H4 (cell line): ENCODE measurements around the gene RASA2. TPM values are rescaled to one million over a fixed set of nuclear protein-coding genes. Genes with fewer than 3 reads are reported as not detected.
"Not testable (repeated sequence)": the region's sequence is repeated elsewhere in the genome, so short reads cannot be mapped to it uniquely, and the experiment has no call there.

Source experiments
- DNase-seq: peaks from one replicate; pipeline ENCODE4 v3.0.0-alpha.2; 2015; ENCODE audit warnings: low spot score
- total RNA-seq: library from RNA; depleted of rRNA; stranded (reverse); fragments of >200 nt; shearing (Covaris generic); gene quantifications from 2 replicates; pipeline ENCODE4 v1.2.3, GENCODE V29; 2014

RASA2 gene
- total RNA-seq, 1 experiment from 2014 or later = 8.1 TPM

GRCh38 chr3:141498598-141499223 lies 11.9 kb downstream of the RASA2 start:
- DNase-seq = peak; percentile 75

GRCh38 chr3:141499284-141499683 lies 12.5 kb downstream of the RASA2 start:
- DNase-seq = no peak

DNA sequence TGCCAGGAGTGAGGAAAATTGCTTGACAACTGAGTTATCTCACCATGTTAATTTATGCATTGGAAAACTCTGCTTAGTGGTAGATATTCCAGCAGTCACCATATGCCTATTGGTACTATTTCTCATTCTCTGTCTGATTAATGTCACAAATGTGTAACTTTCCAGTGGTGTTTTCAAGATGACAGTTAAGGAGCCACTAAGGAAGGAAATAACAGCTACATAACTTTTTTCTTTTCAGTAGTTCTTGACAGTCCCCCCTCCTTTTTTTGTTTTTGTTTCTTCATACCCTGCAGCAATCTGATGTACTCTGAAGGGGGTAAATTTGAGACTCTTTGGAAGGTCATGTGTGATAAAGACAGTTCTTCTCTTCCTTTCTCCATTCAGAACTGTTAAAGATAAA lies 13.1 kb downstream of the RASA2 start:
- no peak for DNase-seq

DNA sequence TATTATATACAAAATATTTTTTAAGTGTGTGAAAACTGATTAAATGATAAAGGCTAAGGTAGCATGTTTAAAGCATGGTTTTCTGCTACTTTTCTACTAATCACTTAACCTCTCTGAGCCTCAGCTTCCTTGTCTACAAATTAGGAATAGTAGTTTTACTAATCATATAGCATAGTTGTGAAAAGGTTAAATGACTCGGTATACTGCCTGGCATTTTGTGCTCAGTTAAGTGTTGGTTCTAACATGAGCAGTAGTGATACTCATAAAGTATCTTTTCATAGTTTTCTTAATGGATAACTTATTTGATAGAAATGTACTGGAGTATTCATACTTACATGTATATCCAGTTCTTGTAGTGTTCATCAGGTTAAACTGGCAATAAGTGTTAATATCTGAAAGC lies 13.6 kb downstream of the RASA2 start:
- no peak for DNase-seq

GRCh38 chr3:141505166-141505565 lies 18.3 kb downstream of the RASA2 start:
- DNase-seq = no peak

GRCh38 chr3:141506071-141506470 lies 19.2 kb downstream of the RASA2 start:
- no peak for DNase-seq

- DNase-seq = no peak
Observed at GRCh38 chr3:141507392-141508066, 20.7 kb downstream of the RASA2 start.

DNA sequence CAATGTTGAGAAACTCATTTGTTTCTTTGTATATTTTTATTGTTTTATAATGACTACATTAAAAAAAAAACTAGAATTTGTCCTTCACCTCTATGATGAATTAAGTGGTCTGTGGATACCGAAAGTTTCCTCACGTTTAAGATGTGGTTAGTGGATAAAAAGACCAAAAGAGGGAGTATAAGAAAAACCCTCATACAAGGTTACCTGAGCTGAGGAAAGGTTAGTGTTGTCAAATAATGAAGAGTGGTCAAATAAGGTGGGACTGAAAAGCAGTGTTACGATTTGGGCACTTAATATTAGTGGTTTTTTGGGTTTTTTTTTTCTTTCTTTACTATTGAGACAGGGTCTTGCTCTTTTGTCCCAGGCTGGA lies 21.2 kb downstream of the RASA2 start:
- no peak for DNase-seq

DNA sequence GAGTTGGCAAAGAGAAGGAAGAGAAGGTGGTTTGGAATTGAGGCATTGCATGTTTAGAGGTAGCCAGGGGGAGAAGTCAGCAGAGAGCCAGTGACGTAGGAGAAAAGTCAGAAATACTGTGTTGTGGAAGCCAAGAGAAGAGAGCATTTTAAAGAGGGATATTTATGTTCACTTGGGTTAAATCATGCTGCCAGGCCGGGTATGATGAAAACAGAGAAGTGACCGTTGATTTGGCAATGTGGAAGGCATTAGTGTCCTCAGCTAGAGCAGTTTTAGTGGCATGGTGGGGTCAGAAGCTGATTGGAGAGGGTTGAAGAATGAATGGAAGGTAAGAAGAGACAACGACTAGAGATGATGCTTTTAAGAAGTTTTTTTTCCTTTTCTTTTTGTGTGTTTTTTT lies 24.5 kb downstream of the RASA2 start:
- DNase-seq = no peak

- DNase-seq = no peak
Observed at GRCh38 chr3:141514382-141514781, 27.6 kb downstream of the RASA2 start.

DNA sequence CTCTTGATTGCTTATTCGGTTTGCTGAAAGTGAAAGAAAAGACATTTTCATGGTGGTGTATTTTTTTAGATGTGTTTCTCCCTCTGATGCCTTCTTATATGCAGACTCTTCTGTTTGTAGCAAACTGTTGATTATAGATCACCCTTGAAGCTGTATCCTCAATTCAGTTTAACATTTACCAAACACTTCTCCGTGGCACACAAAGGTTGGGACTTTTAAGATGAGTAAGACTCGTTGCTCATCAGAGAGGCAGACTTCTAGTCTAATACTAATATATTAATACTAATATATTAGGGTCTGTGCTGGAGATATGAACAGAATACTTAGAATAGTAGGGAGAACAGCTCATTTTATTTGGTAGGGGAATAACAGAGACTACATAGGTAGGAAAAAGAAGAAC lies 32.8 kb downstream of the RASA2 start:
- no peak for DNase-seq

DNA sequence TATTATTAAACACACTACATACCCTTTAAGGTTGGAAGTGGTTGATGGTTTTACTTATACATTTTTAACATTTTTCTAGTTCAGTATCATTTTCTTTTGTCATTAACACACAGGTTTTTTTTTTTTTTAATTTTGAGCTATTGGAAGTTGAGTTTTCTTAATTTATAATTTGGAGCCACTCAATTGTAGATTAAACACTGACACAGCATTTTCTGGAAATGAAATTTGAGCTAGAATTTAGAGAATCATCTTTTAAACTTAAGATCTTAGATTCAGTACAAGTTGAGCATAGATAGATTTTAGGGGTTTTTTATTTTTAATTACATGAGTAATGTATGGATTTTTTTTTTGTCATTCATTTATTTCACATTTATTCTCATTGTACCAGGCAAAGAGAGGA lies 35.0 kb downstream of the RASA2 start:
- DNase-seq = no peak

DNA sequence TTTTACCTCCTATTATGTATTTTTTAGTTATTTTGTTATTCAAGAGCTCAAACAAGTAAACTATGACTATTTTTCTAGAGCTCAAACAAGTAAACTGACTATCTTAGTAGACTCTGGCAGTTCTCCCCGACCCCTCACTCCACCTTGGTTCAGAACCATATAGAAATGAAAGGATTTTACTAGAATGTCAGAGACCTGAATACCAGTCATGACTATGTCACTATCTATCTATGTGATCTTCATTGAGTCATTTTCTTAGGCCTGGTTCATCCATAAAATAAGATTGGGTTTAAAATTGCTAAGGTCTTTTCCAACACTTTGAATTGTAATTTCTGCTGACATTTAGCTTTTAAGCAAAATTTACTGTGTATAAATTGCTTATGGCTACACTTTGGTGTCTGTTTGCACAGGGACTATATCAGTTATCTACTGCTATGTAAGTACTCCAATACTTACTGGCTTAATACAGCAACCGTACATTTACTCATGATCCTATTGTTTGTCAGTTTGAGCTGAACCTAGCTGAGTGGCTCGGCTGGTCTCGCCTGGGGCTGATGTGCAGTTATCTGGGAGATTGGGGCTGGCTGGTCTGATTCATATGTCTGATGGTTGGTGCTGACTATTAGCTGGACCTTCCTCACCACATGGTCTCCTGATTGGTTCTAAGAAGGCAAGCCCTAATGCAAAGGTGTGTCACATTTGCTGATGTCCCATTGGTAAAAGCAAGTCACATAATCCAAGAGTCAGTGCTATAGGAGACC lies 37.0 kb downstream of the RASA2 start:
- no peak for DNase-seq

GRCh38 chr3:141524988-141525387 lies 38.2 kb downstream of the RASA2 start:
- no peak for DNase-seq

DNA sequence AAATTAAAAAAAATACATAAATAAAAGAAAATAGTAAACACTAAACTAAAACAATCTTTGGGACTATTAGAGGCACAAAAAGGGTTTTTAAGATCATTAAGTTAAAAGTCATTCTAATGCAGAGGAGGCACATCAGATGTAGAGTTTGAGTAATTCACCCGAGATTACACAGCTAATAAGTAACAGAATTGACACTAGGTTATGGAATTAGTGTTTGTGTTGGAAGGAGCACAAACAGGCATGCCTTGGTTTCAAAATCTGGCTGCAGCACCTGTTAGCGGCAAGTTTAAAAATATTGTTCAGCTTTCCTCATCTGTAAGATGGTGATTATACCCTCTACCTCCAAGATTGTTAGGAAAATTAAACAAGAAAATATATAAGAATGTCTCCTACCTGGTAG lies 39.0 kb downstream of the RASA2 start:
- DNase-seq = no peak

- no peak for DNase-seq
Observed at GRCh38 chr3:141526709-141527108, 39.9 kb downstream of the RASA2 start.

- no peak for DNase-seq
Observed at GRCh38 chr3:141528800-141529199, 42.0 kb downstream of the RASA2 start.

GRCh38 chr3:141529256-141529655 lies 42.4 kb downstream of the RASA2 start:
- DNase-seq = no peak

GRCh38 chr3:141529717-141530414 lies 43.0 kb downstream of the RASA2 start:
- peak; percentile 18 for DNase-seq

- DNase-seq = peak; percentile 62
Observed at GRCh38 chr3:141530415-141530768, 43.6 kb downstream of the RASA2 start.

- DNase-seq = no peak
Observed at GRCh38 chr3:141532609-141533008, 45.8 kb downstream of the RASA2 start.

DNA sequence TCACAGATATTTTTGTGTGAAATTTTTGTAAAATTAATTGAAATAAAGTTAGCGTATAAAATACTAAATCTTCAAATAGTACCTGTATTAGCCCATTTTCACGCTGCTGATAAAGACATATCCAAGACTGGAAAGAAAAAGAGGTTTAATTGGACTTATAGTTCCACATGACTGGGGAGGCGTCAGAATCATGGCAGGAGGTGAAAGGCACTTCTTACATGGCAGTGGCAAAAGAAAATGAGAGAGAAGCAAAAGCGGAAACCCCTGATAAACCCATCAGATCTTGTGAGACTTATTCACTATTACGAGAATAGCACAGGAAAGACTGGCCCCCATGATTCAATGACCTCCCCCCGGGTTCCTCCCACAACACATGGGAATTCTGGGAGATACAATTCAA lies 49.2 kb downstream of the RASA2 start:
- DNase-seq = not testable (repeated sequence)

GRCh38 chr3:141537856-141538255 lies 51.0 kb downstream of the RASA2 start:
- DNase-seq = no peak
